Upper lobe of left lung (tissue), 4 donors: ENCODE measurements around the gene JMJD1C.

Experiments used
- EP300 ChIP-seq, 4 donors: sonication (generic); formaldehyde crosslinking; IDR thresholded peaks; one replicate each; pipeline ENCODE4 v1.5.1; 2017; ENCODE audit warnings: antibody characterized with exemption in 4 of 4, control low read depth in 2 of 4
- POLR2A ChIP-seq, 4 donors: fragments of 450-650 bp; IDR thresholded peaks; one replicate each; pipeline ENCODE4 v1.5.1; 2016 to 2017; ENCODE audit warnings: antibody characterized with exemption in 4 of 4, mild to moderate bottlenecking in 2 of 4
- TF ChIP-seq, protein P1 (sequence below), 6 experiments: fragments of 450-650 bp in 4 of 6; fragments of 200-600 bp in 2 of 6; sonication (generic) in 2 of 6; IDR thresholded peaks; one replicate each; pipeline ENCODE4 v1.5.1; 2016 to 2019; ENCODE audit warnings: antibody characterized with exemption in 6 of 6

- TF ChIP-seq, protein P1, sequence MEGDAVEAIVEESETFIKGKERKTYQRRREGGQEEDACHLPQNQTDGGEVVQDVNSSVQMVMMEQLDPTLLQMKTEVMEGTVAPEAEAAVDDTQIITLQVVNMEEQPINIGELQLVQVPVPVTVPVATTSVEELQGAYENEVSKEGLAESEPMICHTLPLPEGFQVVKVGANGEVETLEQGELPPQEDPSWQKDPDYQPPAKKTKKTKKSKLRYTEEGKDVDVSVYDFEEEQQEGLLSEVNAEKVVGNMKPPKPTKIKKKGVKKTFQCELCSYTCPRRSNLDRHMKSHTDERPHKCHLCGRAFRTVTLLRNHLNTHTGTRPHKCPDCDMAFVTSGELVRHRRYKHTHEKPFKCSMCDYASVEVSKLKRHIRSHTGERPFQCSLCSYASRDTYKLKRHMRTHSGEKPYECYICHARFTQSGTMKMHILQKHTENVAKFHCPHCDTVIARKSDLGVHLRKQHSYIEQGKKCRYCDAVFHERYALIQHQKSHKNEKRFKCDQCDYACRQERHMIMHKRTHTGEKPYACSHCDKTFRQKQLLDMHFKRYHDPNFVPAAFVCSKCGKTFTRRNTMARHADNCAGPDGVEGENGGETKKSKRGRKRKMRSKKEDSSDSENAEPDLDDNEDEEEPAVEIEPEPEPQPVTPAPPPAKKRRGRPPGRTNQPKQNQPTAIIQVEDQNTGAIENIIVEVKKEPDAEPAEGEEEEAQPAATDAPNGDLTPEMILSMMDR (IDR thresholded peaks at IDR 0.05), result no peak
- no peak for TF ChIP-seq EP300 (IDR thresholded peaks at IDR 0.05)
- no peak for TF ChIP-seq POLR2A (IDR thresholded peaks at IDR 0.05)
Measured at GRCh38 chr10:63409465-63410027, 56.2 kb downstream of the JMJD1C start.
